Natural killer cell (primary cell): ENCODE results near the gene ANKRD44. TPM values are rescaled to one million over a fixed set of nuclear protein-coding genes. Genes with fewer than 3 reads are reported as not detected.

Source experiments
- ATAC-seq, 3 donors: fragments of 150-1000 bp in 2 of 3; fragments of 200-7000 bp in 1 of 3; cut with Tn5 transposase; 1 replicate in 1 of 3; 2 replicates in 2 of 3; pipeline ENCODE4 v1.10.0; 2021; ENCODE audit warnings: mild to moderate bottlenecking in 2 of 3, moderate library complexity in 2 of 3
- DNase-seq, 2 donors: peaks; one replicate each; pipeline versions ENCODE4 v3.0.0 to v3.0.0-alpha.2; 2013 to 2021; ENCODE audit warnings: mixed read lengths in 1 of 2
- H3K27ac ChIP-seq: one replicate; pipeline ENCODE4 v1.5.1; 2013; ENCODE audit warnings: mild to moderate bottlenecking, low read length
- H3K27me3 ChIP-seq: one replicate; pipeline ENCODE4 v1.6.1; 2013; ENCODE audit warnings: low read length; ENCODE audit not compliant: control insufficient read depth, insufficient read depth
- H3K36me3 ChIP-seq: one replicate; pipeline ENCODE4 v1.6.1; 2013; ENCODE audit warnings: low read length; ENCODE audit not compliant: control insufficient read depth, insufficient read depth
- H3K4me1 ChIP-seq: one replicate; pipeline ENCODE4 v1.6.1; 2013; ENCODE audit warnings: low read length; ENCODE audit not compliant: control insufficient read depth, insufficient read depth
- H3K4me3 ChIP-seq: one replicate; pipeline ENCODE4 v1.5.1; 2013; ENCODE audit warnings: low read length
- H3K9me3 ChIP-seq: one replicate; pipeline ENCODE4 v1.6.1; 2013; ENCODE audit warnings: low read length; ENCODE audit not compliant: control insufficient read depth, insufficient read depth
- H3K27ac Mint-ChIP-seq, 2 donors: one replicate each; pipeline ENCODE4 v1.8.0; 2022; ENCODE audit warnings: mild to moderate bottlenecking in 2 of 2, mixed read lengths in 2 of 2, moderate library complexity in 1 of 2
- H3K27me3 Mint-ChIP-seq, 2 donors: one replicate each; pipeline ENCODE4 v1.8.0; 2022; ENCODE audit warnings: low read depth in 2 of 2, mixed read lengths in 2 of 2
- H3K36me3 Mint-ChIP-seq: one replicate; pipeline ENCODE4 v1.8.0; 2022; ENCODE audit warnings: mixed read lengths
- H3K4me1 Mint-ChIP-seq, 2 donors: one replicate each; pipeline ENCODE4 v1.8.0; 2022; ENCODE audit warnings: mixed read lengths in 2 of 2
- H3K4me3 Mint-ChIP-seq: one replicate; pipeline ENCODE4 v1.8.0; 2022; ENCODE audit warnings: mild to moderate bottlenecking, moderate library complexity, mixed read lengths
- H3K9me3 Mint-ChIP-seq, 2 donors: one replicate each; pipeline ENCODE4 v1.8.0; 2022; ENCODE audit warnings: mixed read lengths in 2 of 2
- WGBS: methylation state at CpG from one replicate; pipeline ENCODE4 v1.1.7; 2013; ENCODE audit warnings: missing lambda C conversion rate; ENCODE audit not compliant: insufficient coverage; 5-methylcytosine and 5-hydroxymethylcytosine counted together
- intact Hi-C: fragments of 100-400 bp; cut with micrococcal nuclease; formaldehyde crosslinking; loops from one replicate; pipeline ENCODE4 v1.14.2; 2022
- total RNA-seq, 4 donors: library from RNA; stranded (reverse); fragments of 120-200 nt in 1 of 4; gene quantifications; one replicate each; pipeline versions ENCODE4 v1.2.3 to v1.2.4, GENCODE V29; 2013 to 2022
- TF ChIP-seq, protein P1 (sequence below): fragments of 200-600 bp; IDR thresholded peaks from one replicate; pipeline ENCODE4 v1.8.0; 2022; ENCODE audit warnings: antibody characterized with exemption

ANKRD44 gene
- total RNA-seq, 3 donors from 2014 or later (not counting 1 experiment from before 2014, with no cell fraction given): 252 to 376 (median 311) TPM

DNA sequence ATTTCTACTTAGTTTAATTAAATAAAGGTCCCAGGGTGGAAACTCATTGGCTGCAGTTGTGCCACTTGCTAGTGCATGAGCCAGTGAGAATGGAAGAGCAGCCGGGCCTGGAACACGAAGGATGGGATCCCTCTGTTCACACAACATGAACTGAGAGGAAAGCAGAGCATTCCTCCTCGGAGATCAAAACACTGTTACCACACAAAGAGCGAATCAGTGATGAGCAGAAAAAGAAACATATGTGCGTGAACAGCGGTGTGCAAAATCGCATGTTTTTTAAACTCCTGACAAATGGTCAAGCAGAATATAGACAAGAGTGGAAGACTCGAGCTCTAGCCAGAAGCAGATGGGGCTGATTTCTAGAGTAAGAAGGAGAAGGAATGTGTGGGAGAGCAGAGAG is 28.4 kb upstream of the ANKRD44 start:
- H3K36me3 Mint-ChIP-seq: no peaks in the 10 kb centered on the region
- Histone ChIP-seq H3K4me1 (no peaks in the 10 kb centered on the region), H3K27me3 (no peaks in the 10 kb centered on the region), H3K27ac (no peak overlapping the region), H3K4me3 (no peak overlapping the region), H3K9me3 (no peaks in the 10 kb centered on the region), H3K36me3 (no peaks in the 10 kb centered on the region)
- H3K9me3 Mint-ChIP-seq: no peaks in the 10 kb centered on the region
- H3K27me3 Mint-ChIP-seq: peaks cover 0 to 3% of the 10 kb centered on the region in 2 donors
- H3K4me3 Mint-ChIP-seq: no peak overlapping the region
- no peak for ATAC-seq
- 94% methylated on average over 8 of the region's 8 CpGs for WGBS
- DNase-seq: no peak
- H3K27ac Mint-ChIP-seq: no peak overlapping the region
- TF ChIP-seq, protein P1, sequence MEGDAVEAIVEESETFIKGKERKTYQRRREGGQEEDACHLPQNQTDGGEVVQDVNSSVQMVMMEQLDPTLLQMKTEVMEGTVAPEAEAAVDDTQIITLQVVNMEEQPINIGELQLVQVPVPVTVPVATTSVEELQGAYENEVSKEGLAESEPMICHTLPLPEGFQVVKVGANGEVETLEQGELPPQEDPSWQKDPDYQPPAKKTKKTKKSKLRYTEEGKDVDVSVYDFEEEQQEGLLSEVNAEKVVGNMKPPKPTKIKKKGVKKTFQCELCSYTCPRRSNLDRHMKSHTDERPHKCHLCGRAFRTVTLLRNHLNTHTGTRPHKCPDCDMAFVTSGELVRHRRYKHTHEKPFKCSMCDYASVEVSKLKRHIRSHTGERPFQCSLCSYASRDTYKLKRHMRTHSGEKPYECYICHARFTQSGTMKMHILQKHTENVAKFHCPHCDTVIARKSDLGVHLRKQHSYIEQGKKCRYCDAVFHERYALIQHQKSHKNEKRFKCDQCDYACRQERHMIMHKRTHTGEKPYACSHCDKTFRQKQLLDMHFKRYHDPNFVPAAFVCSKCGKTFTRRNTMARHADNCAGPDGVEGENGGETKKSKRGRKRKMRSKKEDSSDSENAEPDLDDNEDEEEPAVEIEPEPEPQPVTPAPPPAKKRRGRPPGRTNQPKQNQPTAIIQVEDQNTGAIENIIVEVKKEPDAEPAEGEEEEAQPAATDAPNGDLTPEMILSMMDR: no peak
- intact Hi-C loops: no loop called here
- H3K4me1 Mint-ChIP-seq: no peaks in the 10 kb centered on the region

- no peaks in the 10 kb centered on the region for H3K9me3 ChIP-seq
- Mint-ChIP-seq H3K27ac (no peak overlapping the region), H3K4me1 (peaks cover 7 to 9% of the 10 kb centered on the region in 2 donors), H3K4me3 (no peak overlapping the region), H3K27me3 (no peaks in the 10 kb centered on the region), H3K9me3 (no peaks in the 10 kb centered on the region), H3K36me3 (no peaks in the 10 kb centered on the region)
- H3K27me3 ChIP-seq: no peaks in the 10 kb centered on the region
- no peak overlapping the region for H3K4me3 ChIP-seq
- no peaks in the 10 kb centered on the region for H3K36me3 ChIP-seq
- WGBS: 100% methylated on average over 2 of the region's 2 CpGs
- H3K27ac ChIP-seq: no peak overlapping the region
- TF ChIP-seq, protein P1: no peak
- no peaks in the 10 kb centered on the region for H3K4me1 ChIP-seq
- intact Hi-C loops: no loop called here
- DNase-seq (no peak), ATAC-seq (no peak)
Measured at GRCh38 chr2:197332641-197333040, 22.1 kb upstream of the ANKRD44 start.

DNA sequence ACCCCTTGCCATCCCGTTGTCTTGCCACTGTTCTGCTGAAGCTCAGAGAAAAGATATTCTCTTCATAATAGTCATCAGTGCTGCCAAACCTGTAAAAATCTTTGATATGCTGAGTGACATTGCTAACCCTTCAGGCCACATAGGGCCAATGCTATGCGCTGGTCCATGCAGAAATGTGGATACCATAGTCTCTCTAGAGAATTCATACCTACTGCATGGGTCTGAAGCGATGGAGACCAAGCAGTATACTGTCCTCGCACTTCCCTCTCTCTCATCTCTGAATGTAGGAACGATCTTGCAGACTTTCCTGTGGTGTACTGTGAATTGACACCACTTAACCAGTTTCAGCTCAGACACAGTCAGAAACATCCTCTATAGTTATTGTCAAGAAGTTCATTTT is 17.9 kb upstream of the ANKRD44 start:
- Histone ChIP-seq H3K36me3 (no peaks in the 10 kb centered on the region), H3K4me1 (peaks cover under 1% of the 10 kb centered on the region), H3K9me3 (no peaks in the 10 kb centered on the region), H3K27ac (no peak overlapping the region), H3K4me3 (no peak overlapping the region), H3K27me3 (no peaks in the 10 kb centered on the region)
- H3K4me1 Mint-ChIP-seq: peaks cover 18 to 25% of the 10 kb centered on the region in 2 donors
- DNase-seq (peak in 1 of 2 donors; percentile 23), ATAC-seq (peak in 1 of 3 donors; percentile 32)
- intact Hi-C loops: no loop called here
- no peaks in the 10 kb centered on the region for H3K9me3 Mint-ChIP-seq
- H3K27me3 Mint-ChIP-seq: peaks cover 0 to 2% of the 10 kb centered on the region in 2 donors
- TF ChIP-seq, protein P1: no peak
- H3K36me3 Mint-ChIP-seq: no peaks in the 10 kb centered on the region
- H3K4me3 Mint-ChIP-seq: no peak overlapping the region
- no peak overlapping the region for H3K27ac Mint-ChIP-seq
- WGBS: 65% methylated on average over 4 of the region's 5 CpGs

DNA sequence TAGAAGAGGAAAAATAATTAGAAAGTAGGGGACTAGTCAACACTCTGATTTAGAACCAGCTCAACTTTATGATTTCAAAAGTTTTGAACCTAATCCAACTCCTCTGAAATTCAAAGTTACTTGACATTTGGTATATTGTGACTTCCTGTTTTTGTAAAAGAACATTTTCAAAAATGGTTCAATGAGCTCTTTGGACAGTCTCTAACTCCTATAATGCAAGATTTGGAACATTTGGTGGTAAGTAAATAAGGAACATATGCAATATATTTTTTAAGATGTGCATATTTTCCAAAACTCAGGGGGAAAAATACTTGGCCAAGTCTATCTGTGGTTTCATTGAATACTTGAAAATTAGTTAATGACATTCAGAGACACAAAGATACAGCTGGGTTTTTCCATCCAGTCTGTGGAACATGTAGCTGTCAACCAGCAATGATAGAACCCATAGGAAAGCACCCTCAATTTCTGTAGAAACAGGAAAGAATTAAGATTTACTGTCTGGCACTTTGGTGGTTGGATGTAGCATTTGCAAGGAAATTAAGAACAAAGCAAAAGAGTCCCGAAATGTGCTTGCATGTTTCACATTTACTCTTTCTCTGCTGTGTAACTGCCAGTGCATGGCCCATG is 17.0 kb upstream of the ANKRD44 start:
- Histone ChIP-seq H3K36me3 (no peaks in the 10 kb centered on the region), H3K27me3 (no peaks in the 10 kb centered on the region), H3K9me3 (no peaks in the 10 kb centered on the region), H3K4me3 (no peak overlapping the region), H3K27ac (no peak overlapping the region), H3K4me1 (peaks cover 9% of the 10 kb centered on the region)
- Mint-ChIP-seq H3K4me1 (peaks cover 26 to 34% of the 10 kb centered on the region in 2 donors), H3K36me3 (no peaks in the 10 kb centered on the region), H3K9me3 (no peaks in the 10 kb centered on the region), H3K27me3 (peaks cover 0 to 7% of the 10 kb centered on the region in 2 donors), H3K4me3 (no peak overlapping the region), H3K27ac (no peak overlapping the region)
- no peak for ATAC-seq
- TF ChIP-seq, protein P1: no peak
- intact Hi-C loops: no loop called here
- WGBS: 28% methylated on average over 1 of the region's 1 CpG
- DNase-seq: peak in 1 of 2 donors; percentile 47
